HG03442 (cell line): Measurements from ENCODE around the gene TSPAN9.

Source experiments
- ATAC-seq: cut with Tn5 transposase; IDR thresholded peaks from one replicate; pipeline ENCODE4 v1.9.1; 2021; ENCODE audit warnings: mild to moderate bottlenecking, moderate library complexity; ENCODE audit not compliant: unreplicated experiment

TSPAN9 gene

DNA sequence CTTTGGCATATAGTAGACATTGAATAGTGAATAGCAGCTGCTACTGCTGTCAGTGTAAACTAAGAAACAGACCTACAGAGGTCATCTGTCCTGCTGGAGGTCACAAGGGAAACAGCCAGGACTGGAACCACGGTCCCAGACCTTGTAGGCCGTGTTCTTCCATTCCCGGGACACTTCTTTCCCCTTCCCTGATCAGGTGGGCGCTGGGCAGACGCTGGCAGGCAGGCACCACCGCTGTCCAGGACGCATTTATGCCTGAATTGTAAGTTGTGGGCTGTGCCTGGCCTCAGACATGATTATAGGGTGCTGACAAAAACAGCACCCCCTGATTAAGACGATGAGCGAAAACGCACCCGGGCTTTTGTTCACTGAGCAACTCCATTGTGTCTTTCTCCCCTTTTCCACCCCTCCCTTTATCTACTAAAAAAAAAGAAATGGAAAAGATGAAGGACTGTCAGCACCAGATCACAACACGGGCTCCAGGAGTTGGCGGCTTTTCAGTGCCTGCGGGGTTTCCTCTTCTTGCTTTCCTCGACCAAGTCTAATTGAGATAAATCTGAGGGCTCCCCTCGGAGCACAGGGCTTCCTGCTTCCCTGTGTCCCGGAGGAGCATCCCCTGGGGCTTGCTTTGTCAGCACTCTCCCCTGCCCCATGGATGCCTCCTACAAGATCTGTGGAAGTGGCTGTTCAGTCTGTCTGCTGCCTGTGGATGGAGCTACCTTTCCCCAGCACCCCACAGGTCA is 80.6 kb downstream of the TSPAN9 start:
- no peak for ATAC-seq

DNA sequence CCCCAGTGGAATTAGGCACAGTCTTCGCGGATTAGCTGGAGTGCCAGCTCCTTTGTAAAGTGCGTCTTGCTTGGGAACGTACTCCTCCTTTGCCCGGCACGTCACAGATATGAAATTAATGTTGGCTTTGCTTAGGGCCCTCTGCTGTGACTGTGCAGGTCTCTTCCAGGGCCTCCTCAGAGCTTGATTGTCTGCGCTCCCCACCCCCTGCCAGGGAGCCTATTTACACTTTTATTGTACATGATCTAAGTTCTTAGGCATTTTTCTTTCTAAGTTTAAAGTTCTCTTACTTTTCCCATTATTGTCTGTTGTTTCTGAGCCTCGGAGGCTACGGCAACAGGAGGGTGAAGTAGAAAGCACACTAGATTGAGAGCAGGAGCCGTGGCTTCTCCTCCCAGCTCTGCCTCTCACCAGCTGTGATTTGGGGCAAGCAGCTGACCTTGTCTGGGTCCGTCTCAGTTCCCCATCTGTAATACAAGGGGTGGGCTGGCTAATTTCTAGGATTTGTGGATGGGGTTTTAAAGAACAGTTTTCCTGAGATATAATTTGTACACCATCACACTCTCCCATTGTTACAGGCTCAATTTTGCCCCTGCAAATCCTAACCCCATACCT is 81.8 kb downstream of the TSPAN9 start:
- no peak for ATAC-seq

DNA sequence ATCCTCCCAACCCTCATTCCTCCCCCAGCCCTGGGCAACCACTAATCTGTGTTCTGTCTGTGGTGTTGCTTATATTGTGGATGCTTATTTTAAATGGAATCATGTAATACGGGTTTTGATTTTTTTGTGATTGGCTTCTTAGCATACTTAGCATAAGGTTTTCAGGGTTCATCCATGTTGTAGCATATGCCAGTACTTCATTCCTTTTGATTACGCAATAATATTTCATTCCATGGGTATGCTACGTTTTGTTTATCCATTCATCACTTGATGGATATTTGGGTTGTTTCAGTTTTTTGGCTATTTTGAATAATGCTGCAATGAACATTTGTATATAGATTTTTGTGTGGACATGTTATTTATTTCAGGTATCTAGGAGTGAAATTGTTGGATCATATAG is 82.9 kb downstream of the TSPAN9 start:
- no peak for ATAC-seq

DNA sequence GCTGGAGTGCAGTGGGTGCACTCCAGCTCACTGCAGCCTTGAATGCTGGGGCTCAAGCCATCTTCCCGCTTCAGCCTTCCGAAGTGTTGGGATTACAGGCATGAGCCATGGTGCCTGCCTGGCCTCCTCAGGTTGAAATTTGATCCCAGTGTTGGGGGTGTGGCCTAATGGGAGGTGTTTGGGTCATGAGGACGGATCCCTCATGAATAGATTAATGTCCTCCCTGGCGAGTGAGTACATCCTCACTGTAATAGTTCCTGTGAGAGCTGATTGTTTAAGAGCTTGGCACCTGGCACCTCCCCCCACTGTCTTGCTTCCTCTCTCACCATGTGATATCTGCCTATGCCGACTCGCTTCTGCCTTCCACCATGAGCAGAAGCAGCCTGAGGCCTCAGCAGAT is 84.7 kb downstream of the TSPAN9 start:
- no peak for ATAC-seq

DNA sequence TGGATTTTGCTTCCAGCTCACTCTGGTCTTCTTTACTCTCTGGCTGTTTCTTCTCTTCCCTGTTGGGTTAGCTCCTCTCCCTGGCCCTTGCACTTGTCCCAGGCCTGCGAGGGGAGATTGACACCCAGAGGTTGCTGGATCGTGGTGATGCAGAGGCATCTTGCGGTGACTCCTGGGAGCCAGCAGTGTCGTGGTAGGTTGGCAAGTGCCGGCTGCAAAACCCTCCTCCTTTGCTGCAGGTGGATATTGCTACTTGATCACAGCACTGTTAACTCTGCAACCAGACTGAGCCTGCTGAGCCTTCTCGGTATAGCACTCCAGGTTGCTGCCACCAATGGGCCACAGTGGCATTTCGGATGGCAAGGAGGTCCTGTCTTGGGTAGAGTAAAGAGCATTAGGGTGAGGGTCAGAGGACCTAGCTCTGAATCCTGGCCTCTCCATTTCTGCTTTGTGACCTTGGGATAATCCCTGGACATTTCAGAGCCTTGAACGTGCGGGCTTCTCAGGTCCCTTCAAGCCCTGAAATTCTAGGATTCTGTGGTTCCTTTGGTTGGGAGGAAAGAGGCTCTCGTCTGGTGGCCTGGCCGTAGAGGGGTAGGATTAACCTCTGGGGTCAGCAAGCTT is 87.4 kb downstream of the TSPAN9 start:
- ATAC-seq = no peak

DNA sequence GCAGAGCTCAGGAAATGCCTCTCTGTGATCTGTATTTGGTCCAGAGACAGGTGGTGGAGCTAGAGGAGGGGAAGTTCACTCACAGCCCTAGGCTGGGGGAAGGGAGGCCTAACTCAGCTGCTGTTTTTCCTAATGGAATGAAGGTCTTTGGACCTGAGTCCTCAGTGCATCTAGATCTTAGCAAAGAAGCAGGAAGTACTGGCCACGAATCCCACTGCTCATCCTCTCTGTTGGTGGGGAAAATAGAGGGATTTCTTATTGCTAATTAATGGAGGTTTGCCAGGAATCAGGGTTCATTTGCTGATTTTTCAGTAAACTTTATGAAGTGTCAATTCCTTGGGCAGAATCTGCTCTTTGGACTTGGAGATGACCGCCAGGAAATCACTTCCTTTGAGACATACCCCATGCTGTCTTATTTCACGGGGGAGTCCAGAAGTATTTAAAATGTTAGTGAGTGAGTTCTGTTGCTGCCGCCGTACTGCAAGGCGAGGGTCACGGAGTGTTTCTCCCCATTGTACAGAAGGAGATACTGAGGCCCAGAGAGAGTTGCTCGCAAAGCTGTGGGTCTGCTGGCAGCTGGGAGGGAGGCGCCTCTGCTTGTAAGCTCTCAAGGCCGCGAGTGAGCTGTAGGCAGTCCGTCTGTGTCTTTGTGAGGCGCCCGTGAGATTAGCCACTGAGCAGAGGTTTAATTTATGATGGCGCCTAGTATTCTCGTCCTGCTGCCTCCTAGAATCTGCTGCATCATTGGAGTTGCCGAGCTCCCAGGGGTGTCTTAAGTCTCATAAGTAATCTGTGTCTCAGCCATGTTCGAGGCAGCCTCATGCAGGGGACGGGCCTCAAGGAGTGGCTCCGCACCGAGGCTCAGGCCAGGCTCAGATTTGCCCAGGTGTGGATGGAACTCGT is 88.2 kb downstream of the TSPAN9 start:
- ATAC-seq = no peak

DNA sequence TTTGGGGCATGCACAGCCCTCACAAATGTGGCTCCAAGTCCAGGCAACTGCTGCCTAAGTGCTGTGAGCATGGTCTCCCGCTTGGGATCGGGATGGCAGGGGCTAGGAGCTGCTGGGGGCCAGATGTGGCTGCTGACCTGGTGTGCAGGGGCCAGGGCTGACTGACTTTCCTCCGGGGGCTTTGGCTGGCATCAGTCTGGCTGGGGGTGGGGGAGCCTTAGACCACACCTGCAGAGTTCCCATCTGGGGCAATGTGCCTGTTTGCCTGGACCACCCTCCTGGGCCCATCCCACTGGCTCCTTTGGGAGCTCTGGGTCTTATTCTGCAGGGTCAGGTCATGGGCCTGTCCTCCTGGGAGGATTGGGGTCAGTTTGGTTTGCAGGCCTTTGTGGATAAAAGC is 90.5 kb downstream of the TSPAN9 start:
- no peak for ATAC-seq

DNA sequence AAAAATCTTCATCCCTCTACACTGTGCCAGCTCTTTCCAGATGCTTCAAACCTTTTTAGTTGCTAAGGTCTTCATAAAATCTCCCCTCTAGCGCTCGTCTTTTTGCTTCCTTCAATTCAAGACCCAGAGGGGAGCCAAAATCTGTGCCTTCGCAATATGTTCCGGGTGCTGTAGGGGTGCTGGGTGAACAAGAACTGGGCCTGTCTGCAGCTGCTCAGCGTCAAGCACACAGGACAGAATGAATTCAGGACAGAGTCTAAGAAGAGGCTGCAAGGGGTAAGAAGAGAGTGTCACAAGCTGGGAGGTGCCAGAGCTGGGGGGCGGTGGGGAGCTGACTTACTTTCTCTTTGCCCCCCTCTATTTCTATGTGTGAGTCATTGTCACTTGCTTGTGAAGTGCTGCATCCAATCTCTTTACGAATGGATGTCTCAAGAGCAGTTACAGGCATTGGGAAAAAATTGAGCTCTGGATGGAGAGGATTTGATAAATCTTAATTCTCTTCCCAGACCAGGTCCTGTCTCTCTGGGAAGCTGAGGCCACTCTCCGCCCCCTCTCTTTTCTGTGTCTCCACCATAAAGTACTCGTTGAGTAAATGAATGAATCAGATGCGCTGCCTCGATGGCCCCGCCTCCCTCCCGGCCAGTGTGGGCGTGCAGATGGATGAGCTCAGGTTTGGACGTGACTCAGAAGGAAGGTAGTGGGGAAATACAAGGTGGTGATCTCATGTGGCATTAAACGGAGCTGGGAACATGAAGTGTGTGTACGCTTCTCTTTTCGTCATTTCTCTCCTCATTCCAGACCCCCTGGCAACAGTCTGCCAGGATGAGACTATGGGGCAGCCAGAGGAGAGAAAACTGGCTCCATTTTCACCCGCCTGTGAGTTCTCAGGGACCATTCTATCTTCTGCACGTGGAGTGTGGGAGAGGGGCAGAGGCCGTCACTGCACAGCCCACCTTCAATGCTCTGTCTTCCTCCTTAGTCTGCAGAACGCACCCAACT is 91.3 kb downstream of the TSPAN9 start:
- ATAC-seq = no peak

DNA sequence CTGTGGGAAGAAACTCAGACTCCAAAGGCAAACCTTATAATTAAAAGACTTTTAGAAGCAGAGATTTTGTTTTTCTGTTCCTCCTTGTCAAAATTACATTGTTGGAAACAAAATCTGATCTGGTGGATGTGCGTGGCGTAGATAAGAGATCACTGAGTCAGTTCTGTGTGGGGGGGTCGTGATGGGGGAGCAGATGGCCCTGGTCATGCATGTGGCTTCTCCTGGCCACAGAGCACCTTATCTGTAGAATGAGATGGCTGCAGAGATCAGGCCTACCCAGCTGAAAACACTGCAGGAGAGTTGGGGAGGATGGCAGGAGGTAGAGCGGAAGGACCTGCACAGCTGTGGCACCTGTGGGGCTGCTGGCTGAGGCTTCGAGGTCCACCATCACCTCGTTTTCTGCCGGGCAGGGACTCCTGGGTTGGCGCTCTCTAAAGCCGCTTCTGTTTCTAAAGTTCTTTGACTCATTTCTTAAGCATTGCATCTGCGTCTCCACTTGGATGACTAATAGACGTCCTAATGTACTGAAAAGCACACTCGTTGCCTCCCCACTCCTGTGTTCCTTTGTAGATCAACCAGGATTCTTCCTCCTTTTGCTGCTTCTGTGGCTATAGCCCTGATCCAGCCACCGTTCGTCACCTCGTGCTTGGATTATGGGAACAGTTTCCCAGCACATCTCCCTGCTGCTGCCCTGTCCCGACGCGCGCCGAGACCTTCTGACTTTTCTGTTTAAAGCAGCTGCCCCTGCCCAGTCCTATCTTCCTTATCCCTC is 93.4 kb downstream of the TSPAN9 start:
- ATAC-seq = no peak

DNA sequence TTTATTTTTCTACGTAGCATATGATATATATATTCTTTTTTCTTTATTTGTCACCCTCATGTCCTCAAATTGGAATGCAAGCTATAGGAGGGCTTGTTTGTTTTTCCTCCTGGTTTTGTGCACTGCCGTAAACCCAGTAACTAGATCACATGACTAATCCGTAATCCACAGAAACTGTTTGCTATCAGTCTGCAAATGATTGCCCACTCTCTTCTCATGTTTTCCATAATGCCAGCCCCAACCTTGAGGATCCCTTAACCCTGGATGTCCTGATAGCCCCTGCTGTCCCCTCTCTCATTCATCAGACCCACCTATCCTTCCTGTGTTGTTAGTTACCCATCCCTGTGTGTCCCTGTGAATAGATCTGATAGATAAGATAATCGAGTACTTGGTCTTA is 94.0 kb downstream of the TSPAN9 start:
- no peak for ATAC-seq

DNA sequence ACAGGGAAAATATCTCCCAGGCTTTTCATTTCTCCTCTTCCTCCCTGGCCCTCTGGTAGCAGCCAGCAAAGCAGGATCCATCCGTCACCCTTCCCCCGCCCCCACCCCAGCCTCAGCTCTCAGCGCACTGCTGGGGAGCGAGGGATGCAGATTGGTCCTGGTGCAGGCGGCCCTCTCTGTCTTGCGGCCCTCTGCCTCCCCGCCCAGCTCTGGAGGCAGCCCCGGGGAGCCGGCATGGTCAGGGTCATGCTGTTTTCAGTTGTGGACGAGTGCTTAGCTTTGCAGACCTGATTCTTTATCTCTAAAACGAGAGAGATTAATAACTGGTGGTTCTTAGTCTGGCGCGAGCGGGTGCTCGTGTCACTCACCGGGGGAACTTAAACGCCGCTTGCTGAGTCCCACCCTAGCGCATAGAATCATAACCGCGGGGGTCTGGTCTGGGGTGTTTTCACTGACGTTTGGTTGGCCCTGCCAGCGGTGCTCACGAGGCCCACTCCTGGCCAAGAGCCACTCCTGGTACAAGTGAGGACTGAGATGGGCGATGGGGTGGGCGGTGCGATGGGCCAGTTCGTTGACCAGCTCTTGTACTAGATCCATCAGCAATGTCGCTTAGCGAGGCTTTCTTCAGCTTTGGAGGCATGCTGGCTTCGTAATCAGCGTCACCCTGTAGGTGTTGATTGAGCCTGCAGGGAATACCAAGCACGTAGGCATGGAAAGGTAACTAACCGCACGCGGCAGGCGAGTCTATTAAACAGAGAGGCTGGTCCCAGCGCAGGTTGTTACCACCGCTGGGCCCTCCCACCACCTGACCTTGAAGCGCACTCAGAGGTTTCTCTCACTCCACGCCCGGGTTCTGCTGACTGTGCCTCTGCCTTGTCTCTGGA is 95.2 kb downstream of the TSPAN9 start:
- ATAC-seq = no peak

DNA sequence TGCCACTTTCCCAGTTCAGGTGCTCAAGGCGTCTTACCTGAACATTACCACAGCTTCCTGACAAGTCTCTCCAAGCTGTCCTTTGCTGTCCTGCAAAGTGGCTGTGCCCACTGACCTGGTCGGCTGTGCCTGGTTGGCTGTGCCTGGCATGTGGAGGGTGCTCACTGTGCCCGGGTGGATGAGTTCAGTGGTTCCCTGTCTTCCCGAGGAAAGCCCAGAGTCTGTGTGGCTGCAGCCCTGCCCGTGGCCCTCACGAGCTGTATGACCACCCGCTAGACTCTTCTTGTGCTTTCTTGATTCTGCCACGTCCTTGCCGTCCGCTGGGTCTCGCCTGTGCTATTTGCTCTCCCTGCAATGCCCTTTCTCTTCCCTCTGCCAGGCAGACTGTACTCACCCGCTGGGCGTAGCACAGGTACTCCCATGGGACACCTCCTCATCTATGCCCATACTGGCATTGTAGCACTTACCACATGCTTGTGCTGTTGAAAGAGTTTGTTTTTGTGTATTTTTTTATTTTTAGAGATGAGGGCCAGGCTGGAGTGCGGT is 95.9 kb downstream of the TSPAN9 start:
- ATAC-seq = no peak

DNA sequence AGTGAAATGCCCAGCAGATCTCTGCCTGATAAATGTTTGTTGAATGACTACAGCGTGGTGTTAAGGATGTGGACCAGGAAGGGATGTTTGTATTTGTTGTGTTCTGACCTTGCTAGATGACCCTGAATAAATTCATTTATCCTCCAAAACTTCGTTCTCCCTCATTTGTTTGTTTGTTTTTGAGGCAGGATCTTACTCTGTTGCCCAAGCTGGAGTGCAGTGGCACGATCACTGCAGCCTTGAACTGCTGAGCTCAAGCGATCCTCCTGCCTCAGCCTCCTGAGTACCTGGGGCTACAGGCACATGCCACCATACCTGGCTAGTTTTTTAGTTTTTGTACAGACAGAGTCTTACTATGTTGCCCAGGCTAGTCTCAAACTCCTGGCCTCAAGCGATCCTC is 96.7 kb downstream of the TSPAN9 start:
- no peak for ATAC-seq

DNA sequence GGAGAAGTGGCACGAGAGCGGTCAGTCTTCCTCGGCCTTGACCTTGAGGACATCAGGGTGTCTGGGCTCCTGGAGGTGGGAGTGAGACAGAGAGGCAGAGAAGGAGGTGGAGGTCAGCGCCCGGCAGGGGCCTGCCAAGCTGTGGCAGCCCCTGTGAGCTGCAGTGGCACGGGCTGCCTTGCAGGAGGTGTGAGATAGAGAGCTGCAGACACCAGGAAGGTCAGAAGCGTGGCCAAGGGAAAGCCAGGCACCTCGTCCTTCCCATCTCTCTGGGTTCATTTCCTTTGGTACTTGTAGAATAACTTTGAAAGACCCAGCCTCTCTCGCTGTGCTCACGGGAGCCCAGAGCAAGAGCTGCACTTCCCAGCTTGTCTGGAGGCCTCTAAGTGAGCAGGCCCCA is 98.1 kb downstream of the TSPAN9 start:
- no peak for ATAC-seq

DNA sequence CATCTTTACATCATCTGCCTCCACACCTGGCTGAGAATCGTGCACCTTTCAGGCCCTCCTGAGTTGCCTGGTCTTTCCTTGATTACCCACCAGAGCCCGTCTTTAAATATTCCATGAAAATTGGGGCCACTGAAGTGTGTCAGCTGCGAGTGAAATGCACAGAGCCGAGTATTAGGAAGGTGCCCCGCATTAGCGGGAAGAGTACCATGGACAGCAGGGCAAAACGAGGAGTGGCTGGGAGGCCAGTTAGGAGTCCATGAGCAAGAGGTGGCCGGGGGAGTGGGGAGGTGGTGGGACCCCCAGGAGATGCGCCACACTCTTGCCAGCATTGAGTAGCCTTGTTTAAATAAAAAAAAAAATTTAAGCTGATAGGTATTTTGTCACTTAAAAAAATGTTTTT is 99.6 kb downstream of the TSPAN9 start:
- no peak for ATAC-seq

DNA sequence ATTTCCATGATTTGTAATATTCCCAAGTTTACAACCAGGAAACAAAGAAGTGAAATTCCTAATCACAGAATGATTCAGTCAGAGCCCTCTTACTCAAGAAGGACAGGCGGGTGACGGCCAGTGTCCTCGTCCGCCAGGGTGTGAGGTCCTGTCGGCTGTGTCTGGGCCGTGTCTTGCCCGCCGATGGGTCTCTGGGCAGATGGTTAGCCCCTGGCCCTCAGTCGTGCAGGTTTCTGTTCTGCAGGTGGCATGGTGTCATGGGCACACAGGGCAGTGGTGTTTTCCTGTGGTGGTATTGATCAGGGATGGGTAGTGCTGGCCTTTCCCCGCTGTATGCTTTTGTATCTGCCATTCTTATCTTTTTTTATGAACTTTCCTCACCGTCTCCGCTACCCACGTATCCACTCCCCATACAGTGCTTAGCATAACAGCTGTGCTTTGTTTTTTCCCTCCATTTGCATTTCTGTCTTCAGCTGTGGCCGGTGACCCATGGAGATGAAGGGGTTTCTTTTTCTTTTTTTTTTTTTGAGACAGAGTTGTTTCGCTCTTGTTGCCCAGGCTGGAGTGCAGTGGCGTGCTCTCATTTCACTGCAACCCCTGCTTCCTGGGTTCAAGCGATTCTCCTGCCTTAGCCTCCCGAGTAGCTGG is 100.7 kb downstream of the TSPAN9 start:
- no peak for ATAC-seq

DNA sequence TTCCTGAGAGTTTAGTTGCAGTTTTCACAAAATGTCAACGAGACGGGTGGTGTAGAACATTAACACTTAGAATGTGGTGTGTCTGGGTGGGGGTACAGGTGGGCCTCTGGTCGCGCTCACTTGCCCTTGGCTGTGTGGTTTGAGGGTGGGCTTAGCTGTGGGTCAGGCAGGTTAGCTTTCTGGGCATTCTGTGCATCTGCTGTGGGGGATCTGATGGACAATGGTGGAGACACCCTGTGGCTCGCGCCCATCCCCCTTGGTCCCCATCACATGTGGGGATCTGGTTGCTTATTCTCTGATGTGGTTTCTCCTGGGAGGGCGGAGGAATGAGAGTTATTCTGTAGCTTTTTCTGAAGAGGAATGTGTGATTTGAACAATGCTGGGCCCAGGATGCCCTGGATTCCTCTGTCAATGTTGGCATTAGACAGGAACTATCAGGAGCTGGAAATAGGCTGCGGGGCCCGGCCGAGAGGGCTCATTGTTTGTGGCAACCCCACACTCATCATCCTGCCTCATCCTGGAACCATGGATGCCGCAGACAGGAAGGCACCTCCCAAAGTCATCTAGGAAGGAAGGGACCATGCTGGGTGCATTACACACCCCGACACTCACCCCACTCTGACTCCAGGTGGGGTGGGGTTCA is 101.6 kb downstream of the TSPAN9 start:
- ATAC-seq = no peak
